Lower leg skin (tissue), 4 donors: ENCODE results near the gene FUT6. TPM values are rescaled to one million over a fixed set of nuclear protein-coding genes. Genes with fewer than 3 reads are reported as not detected.

Experiments used
- DNase-seq, 2 donors: peaks; one replicate each; pipeline ENCODE4 v3.0.0-alpha.2; 2019; ENCODE audit warnings: low spot score in 2 of 2
- H3K4me3 ChIP-seq: fragments of 200-600 bp; sonication (generic); 2 replicates; pipeline ENCODE4 v1.5.1; 2017; ENCODE audit warnings: mild to moderate bottlenecking, low read depth; ENCODE audit not compliant: poor library complexity, severe bottlenecking
- CTCF ChIP-seq, 3 donors: fragments of 450-650 bp; IDR thresholded peaks; one replicate each; pipeline ENCODE4 v1.5.1; 2016; ENCODE audit warnings: antibody characterized with exemption in 3 of 3, mild to moderate bottlenecking in 3 of 3, moderate library complexity in 2 of 3
- POLR2A ChIP-seq, 2 donors: fragments of 450-650 bp; IDR thresholded peaks; one replicate each; pipeline ENCODE4 v1.6.1; 2016 to 2017; ENCODE audit warnings: antibody characterized with exemption in 2 of 2, mild to moderate bottlenecking in 1 of 2, moderate library complexity in 1 of 2
- WGBS, 2 donors: methylation state at CpG; one replicate each; pipeline ENCODE4 v1.1.5; 2018; 5-methylcytosine and 5-hydroxymethylcytosine counted together
- intact Hi-C: fragments of 100-400 bp; cut with DNase I; formaldehyde crosslinking; loops from one replicate; pipeline ENCODE4 v1.15.0; 2023; ENCODE audit warnings: low total_unique reads
- total RNA-seq, 4 donors: library from RNA; depleted of rRNA; stranded (reverse); fragments of >200 nt; gene quantifications; one replicate each; pipeline ENCODE4 v1.1.0, GENCODE V29; 2016

The FUT6 gene
- total RNA-seq, 4 donors from 2014 or later, result 0.23 to 0.29 TPM; not detected in 2

DNA sequence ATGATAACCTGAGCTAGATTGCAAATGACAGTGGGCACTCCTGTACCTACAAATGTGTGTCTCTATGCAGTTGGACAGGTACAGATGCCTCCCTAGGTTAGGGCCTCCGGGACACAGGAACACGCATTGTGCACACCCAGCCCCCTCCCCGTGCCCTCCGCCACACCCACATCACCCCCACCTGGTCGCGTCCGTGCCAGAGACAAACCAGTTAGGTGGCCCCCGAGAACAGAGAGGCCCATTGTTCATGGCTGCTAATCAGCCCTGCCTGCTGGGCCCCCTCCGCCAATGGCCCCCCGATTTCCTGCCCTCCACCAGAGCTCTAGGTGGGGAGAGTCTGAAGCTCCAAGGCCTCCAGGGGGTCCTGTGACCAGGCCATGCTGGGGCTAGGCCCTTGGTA, 20.9 kb downstream of the FUT6 start:
- H3K4me3 ChIP-seq, result no peak overlapping the region
- TF ChIP-seq CTCF (IDR thresholded peaks at IDR 0.05), result no peak
- TF ChIP-seq POLR2A (IDR thresholded peaks at IDR 0.05), result no peak
- 49 to 76% methylated on average over 10 of the region's 10 CpGs for WGBS, 2 donors
- DNase-seq, result no peak
- intact Hi-C loops, result no loop called here

- no peak for DNase-seq
- WGBS, 2 donors, result 88 to 89% methylated on average over 2 of the region's 2 CpGs
- TF ChIP-seq CTCF (IDR thresholded peaks at IDR 0.05) (no peak), POLR2A (IDR thresholded peaks at IDR 0.05) (no peak)
- H3K4me3 ChIP-seq, result no peak overlapping the region
- intact Hi-C loops, result no loop called here
These were observed 22.3 kb downstream of the FUT6 start for GRCh38 chr19:5817218-5817617.

DNA sequence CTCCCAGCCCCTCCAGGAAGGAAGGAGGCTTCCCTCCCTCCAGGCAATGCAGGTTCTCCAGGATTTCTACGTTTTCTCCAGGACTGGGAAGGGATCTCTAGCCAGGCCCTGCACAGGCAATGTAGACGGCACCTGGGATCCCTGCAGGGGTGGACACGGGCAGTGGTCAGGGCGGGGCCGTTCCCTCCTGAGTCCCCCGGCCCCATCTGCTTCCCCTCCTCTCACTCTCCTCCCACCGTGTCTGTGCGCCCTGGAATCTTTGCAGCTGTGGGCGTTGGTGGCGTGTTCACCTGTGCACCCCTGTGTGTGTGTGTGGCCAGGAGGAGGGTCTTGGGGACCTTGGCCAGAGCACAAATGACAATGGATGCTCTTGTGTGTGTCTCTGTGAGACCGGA, 24.7 kb downstream of the FUT6 start:
- intact Hi-C loops, result no loop called here

GRCh38 chr19:5814123-5814851, 25.2 kb downstream of the FUT6 start:
- H3K4me3 ChIP-seq, result no peak overlapping the region
- TF ChIP-seq POLR2A (IDR thresholded peaks at IDR 0.05) (no peak), CTCF (IDR thresholded peaks at IDR 0.05) (no peak)
- no peak for DNase-seq
- WGBS, 2 donors, result 56% methylated on average over 9 of the region's 9 CpGs
- intact Hi-C loops, result no loop called here

More for the DNA sequence above, 24.7 kb downstream of the FUT6 start:
- no peak overlapping the region for H3K4me3 ChIP-seq
- TF ChIP-seq CTCF (IDR thresholded peaks at IDR 0.05) (no peak), POLR2A (IDR thresholded peaks at IDR 0.05) (no peak)
- no peak for DNase-seq
- WGBS, 2 donors, result 39 to 53% methylated on average over 11 of the region's 11 CpGs

DNA sequence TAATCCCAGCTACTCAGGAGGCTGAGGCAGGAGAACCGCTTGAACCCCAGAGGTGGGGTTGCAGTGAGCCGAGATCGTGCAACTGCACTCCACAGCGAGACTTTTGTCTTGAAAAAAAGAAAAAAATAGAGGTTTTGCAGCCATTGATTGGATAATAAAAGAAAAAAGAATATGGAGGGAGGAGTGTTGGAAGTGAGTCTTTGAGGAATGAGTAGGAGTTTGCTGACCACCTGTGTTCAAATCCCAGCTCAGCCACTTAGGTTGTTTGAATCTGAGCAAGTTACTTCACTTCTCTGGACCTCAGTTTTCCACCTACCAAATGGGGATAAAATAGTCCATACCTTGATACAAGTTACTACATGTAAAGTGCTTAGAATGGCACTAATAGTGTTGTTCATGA, 28.4 kb downstream of the FUT6 start:
- TF ChIP-seq POLR2A (IDR thresholded peaks at IDR 0.05), result no peak
- intact Hi-C loops, result no loop called here
- no peak for DNase-seq
- H3K4me3 ChIP-seq, result no peak overlapping the region
- WGBS, 2 donors, result 95% methylated on average over 4 of the region's 4 CpGs

DNA sequence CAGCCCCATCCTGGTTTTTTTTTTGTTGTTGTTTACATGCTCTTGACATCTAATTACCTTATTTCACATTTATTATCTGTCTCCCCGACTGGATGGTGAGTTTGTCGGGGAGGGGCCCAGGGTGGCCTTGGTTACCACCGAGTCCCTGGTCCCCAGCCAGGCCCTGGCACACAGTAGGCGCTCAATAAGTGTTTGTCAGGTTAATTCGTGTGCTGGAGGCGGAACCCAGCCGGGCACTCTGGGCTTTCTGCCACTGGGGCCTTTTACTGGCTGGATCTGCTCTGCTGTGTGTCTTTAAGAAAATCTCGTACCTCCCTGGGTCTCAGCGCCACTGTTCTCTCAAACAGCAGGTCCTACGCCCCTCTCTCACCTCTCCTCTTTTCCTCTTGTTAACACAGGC, 30.0 kb downstream of the FUT6 start:
- intact Hi-C loops, result loop anchor here (10.0 kb wide), 1 partner anchor 215 kb away; no protein-coding TSS in a partner anchor
- no peak overlapping the region for H3K4me3 ChIP-seq
- no peak for TF ChIP-seq CTCF (IDR thresholded peaks at IDR 0.05)
- TF ChIP-seq POLR2A (IDR thresholded peaks at IDR 0.05), result no peak
- no peak for DNase-seq
- 64% methylated on average over 10 of the region's 10 CpGs for WGBS, 2 donors
